HL-60 (cell line): Measurements from ENCODE around the gene CDH6.

ENCODE experiments used
- CTCF ChIP-seq: IDR thresholded peaks from one replicate; pipeline ENCODE4 v1.5.1; 2011; ENCODE audit warnings: low read length, control low read depth, inconsistent platforms; ENCODE audit not compliant: insufficient read depth
- GABPA ChIP-seq: IDR thresholded peaks from 2 replicates; pipeline ENCODE4 v1.6.1; 2012; ENCODE audit warnings: low read depth
- POLR2AphosphoS5 ChIP-seq: IDR thresholded peaks from 2 replicates; pipeline ENCODE4 v1.6.1; 2012; ENCODE audit warnings: low read depth
- SPI1 ChIP-seq: IDR thresholded peaks from 2 replicates; pipeline ENCODE4 v1.6.1; 2012; ENCODE audit warnings: low read depth, mild to moderate bottlenecking, borderline replicate concordance
- TF ChIP-seq, protein P1 (sequence below): IDR thresholded peaks from 2 replicates; pipeline ENCODE4 v1.6.1; 2012; ENCODE audit warnings: low read depth; ENCODE audit not compliant: insufficient replicate concordance

DNA sequence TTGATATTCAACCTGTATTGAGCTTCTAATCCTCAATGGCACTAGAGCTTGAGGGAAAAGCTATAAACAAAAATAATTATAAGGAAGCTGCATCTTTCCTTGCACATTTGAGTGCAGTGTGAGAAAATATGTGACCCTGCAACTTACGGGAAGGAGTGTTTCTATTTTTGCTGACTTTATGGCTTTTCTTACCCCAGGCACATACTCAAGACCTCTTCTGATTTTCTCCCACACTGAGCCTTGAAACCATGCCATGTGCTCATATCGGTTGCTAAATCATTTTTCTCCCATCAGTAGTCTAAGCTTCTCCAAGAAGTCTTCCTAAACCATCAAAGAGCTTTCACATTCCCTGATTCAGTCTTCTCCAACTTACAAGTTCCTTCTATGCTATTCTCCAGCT, 91.5 kb downstream of the CDH6 start:
- TF ChIP-seq GABPA (no peak), CTCF (no peak), POLR2AphosphoS5 (no peak), SPI1 (no peak)
- TF ChIP-seq, protein P1, sequence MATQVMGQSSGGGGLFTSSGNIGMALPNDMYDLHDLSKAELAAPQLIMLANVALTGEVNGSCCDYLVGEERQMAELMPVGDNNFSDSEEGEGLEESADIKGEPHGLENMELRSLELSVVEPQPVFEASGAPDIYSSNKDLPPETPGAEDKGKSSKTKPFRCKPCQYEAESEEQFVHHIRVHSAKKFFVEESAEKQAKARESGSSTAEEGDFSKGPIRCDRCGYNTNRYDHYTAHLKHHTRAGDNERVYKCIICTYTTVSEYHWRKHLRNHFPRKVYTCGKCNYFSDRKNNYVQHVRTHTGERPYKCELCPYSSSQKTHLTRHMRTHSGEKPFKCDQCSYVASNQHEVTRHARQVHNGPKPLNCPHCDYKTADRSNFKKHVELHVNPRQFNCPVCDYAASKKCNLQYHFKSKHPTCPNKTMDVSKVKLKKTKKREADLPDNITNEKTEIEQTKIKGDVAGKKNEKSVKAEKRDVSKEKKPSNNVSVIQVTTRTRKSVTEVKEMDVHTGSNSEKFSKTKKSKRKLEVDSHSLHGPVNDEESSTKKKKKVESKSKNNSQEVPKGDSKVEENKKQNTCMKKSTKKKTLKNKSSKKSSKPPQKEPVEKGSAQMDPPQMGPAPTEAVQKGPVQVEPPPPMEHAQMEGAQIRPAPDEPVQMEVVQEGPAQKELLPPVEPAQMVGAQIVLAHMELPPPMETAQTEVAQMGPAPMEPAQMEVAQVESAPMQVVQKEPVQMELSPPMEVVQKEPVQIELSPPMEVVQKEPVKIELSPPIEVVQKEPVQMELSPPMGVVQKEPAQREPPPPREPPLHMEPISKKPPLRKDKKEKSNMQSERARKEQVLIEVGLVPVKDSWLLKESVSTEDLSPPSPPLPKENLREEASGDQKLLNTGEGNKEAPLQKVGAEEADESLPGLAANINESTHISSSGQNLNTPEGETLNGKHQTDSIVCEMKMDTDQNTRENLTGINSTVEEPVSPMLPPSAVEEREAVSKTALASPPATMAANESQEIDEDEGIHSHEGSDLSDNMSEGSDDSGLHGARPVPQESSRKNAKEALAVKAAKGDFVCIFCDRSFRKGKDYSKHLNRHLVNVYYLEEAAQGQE: no peak
